ENCODE measurements around the gene AZIN2.
"Not testable (repeated sequence)": the region's sequence is repeated elsewhere in the genome, so short reads cannot be mapped to it uniquely, and the experiment has no call there.

Gene AZIN2

GRCh38 chr1:33133478-33134105, 52.6 kb downstream of the AZIN2 start:
- H3K4me3 ChIP-seq (ENCODE audit: control insufficient read depth, low read depth, low read length): no peak overlapping the region
- no peak for DNase-seq (ENCODE audit: low read depth)
- no peak for TF ChIP-seq CTCF (conservative IDR thresholded peaks at IDR 0.05; ENCODE audit: control insufficient read depth, insufficient read depth, low read depth, low read length)

- not testable (repeated sequence) for DNase-seq (ENCODE audit: low read depth); H3K4me3 ChIP-seq (ENCODE audit: control insufficient read depth, low read depth, low read length)
Measured at GRCh38 chr1:33136041-33136440, 55.1 kb downstream of the AZIN2 start.

GRCh38 chr1:33137800-33138199, 56.8 kb downstream of the AZIN2 start:
- peak; percentile 54 for TF ChIP-seq CTCF (conservative IDR thresholded peaks at IDR 0.05; ENCODE audit: control insufficient read depth, insufficient read depth, low read depth, low read length)
- DNase-seq (ENCODE audit: low read depth): peak; percentile 26
- H3K4me3 ChIP-seq (ENCODE audit: control insufficient read depth, low read depth, low read length): no peak overlapping the region

- DNase-seq (ENCODE audit: low read depth): peak; percentile 25
- no peak overlapping the region for H3K4me3 ChIP-seq (ENCODE audit: control insufficient read depth, low read depth, low read length)
- no peak for TF ChIP-seq CTCF (conservative IDR thresholded peaks at IDR 0.05; ENCODE audit: control insufficient read depth, insufficient read depth, low read depth, low read length)
Measured at GRCh38 chr1:33140153-33141149, 59.5 kb downstream of the AZIN2 start.

- no peak for DNase-seq (ENCODE audit: low read depth)
- TF ChIP-seq CTCF (conservative IDR thresholded peaks at IDR 0.05; ENCODE audit: control insufficient read depth, insufficient read depth, low read depth, low read length): no peak
- no peak overlapping the region for H3K4me3 ChIP-seq (ENCODE audit: control insufficient read depth, low read depth, low read length)
Measured at GRCh38 chr1:33141216-33141615, 60.3 kb downstream of the AZIN2 start.

GRCh38 chr1:33141781-33142180, 60.8 kb downstream of the AZIN2 start:
- DNase-seq (ENCODE audit: low read depth): no peak
- H3K4me3 ChIP-seq (ENCODE audit: control insufficient read depth, low read depth, low read length): no peak overlapping the region
- TF ChIP-seq CTCF (conservative IDR thresholded peaks at IDR 0.05; ENCODE audit: control insufficient read depth, insufficient read depth, low read depth, low read length): no peak

GRCh38 chr1:33142483-33143064, 61.6 kb downstream of the AZIN2 start:
- DNase-seq (ENCODE audit: low read depth): no peak
- TF ChIP-seq CTCF (conservative IDR thresholded peaks at IDR 0.05; ENCODE audit: control insufficient read depth, insufficient read depth, low read depth, low read length): no peak
- H3K4me3 ChIP-seq (ENCODE audit: control insufficient read depth, low read depth, low read length): no peak overlapping the region
